OCI-LY7 (cell line): ENCODE results near the gene PTDSS2. TPM values are rescaled to one million over a fixed set of nuclear protein-coding genes. Genes with fewer than 3 reads are reported as not detected.

Source experiments
- BruUV-seq: library from RNA; stranded (reverse); fragments of 400-500 nt; replicated peaks from 2 replicates; lab custom pipeline; 2021; lab: Mats Ljungman, UMichigan
- CTCF ChIA-PET: fragments of 300-600 bp; sonication (Branson Sonifier 250); formaldehyde crosslinking; loops from one replicate; lab custom pipeline; 2022; ENCODE audit warnings: antibody characterized with exemption; ENCODE audit not compliant: unreplicated experiment; lab: Charles Lee
- POLR2A ChIA-PET: fragments of 300-600 bp; sonication (Branson Sonifier 250); formaldehyde crosslinking; loops from one replicate; lab custom pipeline; 2022; ENCODE audit warnings: antibody characterized with exemption; lab: Charles Lee
- DNase-seq: peaks from one replicate; pipeline ENCODE4 v3.0.0-alpha.2; 2015; ENCODE audit warnings: low spot score
- H2AFZ ChIP-seq: fragments of 200-600 bp; sonication (generic), shearing (Covaris generic); 2 replicates; pipeline ENCODE4 v1.6.1; 2014; ENCODE audit warnings: mild to moderate bottlenecking, antibody characterized with exemption, low read length, moderate library complexity
- H3K27ac ChIP-seq: fragments of 200-600 bp; sonication (generic); 2 replicates; pipeline ENCODE4 v1.5.1; 2014; ENCODE audit warnings: mixed run types, low read depth, mild to moderate bottlenecking, moderate library complexity, low read length, inconsistent platforms; ENCODE audit not compliant: poor library complexity, severe bottlenecking
- H3K36me3 ChIP-seq: fragments of 200-600 bp; sonication (generic); 2 replicates; pipeline ENCODE4 v1.6.1; 2014; ENCODE audit warnings: mild to moderate bottlenecking, antibody characterized with exemption, low read length, moderate library complexity, mixed read lengths; ENCODE audit not compliant: insufficient read depth
- H3K4me1 ChIP-seq: fragments of 200-600 bp; sonication (generic); 2 replicates; pipeline ENCODE4 v1.5.1; 2014; ENCODE audit warnings: mild to moderate bottlenecking, low read length; ENCODE audit not compliant: insufficient read depth, poor library complexity, severe bottlenecking
- H3K4me2 ChIP-seq: fragments of 200-600 bp; sonication (generic); 2 replicates; pipeline ENCODE4 v1.6.1; 2014; ENCODE audit warnings: mild to moderate bottlenecking, low read length
- H3K4me3 ChIP-seq: fragments of 200-600 bp; sonication (generic); 2 replicates; pipeline ENCODE4 v1.5.1; 2014; ENCODE audit warnings: mild to moderate bottlenecking, low read depth, low read length; ENCODE audit not compliant: poor library complexity, severe bottlenecking
- H3K79me2 ChIP-seq: fragments of 200-600 bp; sonication (generic); 2 replicates; pipeline ENCODE4 v1.6.1; 2016; ENCODE audit warnings: low read depth, mild to moderate bottlenecking, low read length, moderate library complexity, mixed read lengths; ENCODE audit not compliant: insufficient read depth
- H3K9me2 ChIP-seq: fragments of 200-600 bp; sonication (generic); 2 replicates; pipeline ENCODE4 v1.6.1; 2016; ENCODE audit warnings: mild to moderate bottlenecking, low read length, mixed read lengths; ENCODE audit not compliant: insufficient read depth
- H3K9me3 ChIP-seq: fragments of 200-600 bp; sonication (generic); 2 replicates; pipeline ENCODE4 v1.6.1; 2014; ENCODE audit warnings: mild to moderate bottlenecking, mixed run types, low read length, mixed read lengths
- H4K20me1 ChIP-seq: fragments of 200-600 bp; sonication (generic); 2 replicates; pipeline ENCODE4 v1.6.1; 2014; ENCODE audit warnings: mild to moderate bottlenecking, antibody characterized with exemption, low read length, moderate library complexity, mixed read lengths; ENCODE audit not compliant: insufficient read depth
- EZH2phosphoT487 ChIP-seq: fragments of 200-600 bp; sonication (generic); IDR thresholded peaks from 2 replicates; pipeline ENCODE4 v1.6.1; 2018; ENCODE audit warnings: low read depth, borderline replicate concordance, mild to moderate bottlenecking, mixed run types, antibody characterized with exemption, low read length, moderate library complexity, mixed read lengths
- intact Hi-C: fragments of 100-400 bp; cut with micrococcal nuclease; formaldehyde crosslinking; loops from one replicate; pipeline ENCODE4 v1.10.0; 2022; ENCODE audit not compliant: unreplicated experiment
- total RNA-seq, 2 experiments: library from RNA; depleted of rRNA in 1 of 2; stranded (reverse); fragments of >200 nt in 1 of 2; shearing (Covaris generic) in 1 of 2; gene quantifications; 2 replicates each; pipeline ENCODE4 v1.2.3, GENCODE V29; 2014 to 2022
- TF ChIP-seq, protein P1 (sequence below): fragments of 200-600 bp; sonication (generic); conservative IDR thresholded peaks from 2 replicates; pipeline ENCODE4 v1.5.1; 2014; ENCODE audit warnings: mild to moderate bottlenecking, antibody characterized with exemption, low read length, moderate library complexity, mixed read lengths

The PTDSS2 gene
- total RNA-seq, 2 experiments from 2014 or later = 27.8 to 32.7 TPM

DNA sequence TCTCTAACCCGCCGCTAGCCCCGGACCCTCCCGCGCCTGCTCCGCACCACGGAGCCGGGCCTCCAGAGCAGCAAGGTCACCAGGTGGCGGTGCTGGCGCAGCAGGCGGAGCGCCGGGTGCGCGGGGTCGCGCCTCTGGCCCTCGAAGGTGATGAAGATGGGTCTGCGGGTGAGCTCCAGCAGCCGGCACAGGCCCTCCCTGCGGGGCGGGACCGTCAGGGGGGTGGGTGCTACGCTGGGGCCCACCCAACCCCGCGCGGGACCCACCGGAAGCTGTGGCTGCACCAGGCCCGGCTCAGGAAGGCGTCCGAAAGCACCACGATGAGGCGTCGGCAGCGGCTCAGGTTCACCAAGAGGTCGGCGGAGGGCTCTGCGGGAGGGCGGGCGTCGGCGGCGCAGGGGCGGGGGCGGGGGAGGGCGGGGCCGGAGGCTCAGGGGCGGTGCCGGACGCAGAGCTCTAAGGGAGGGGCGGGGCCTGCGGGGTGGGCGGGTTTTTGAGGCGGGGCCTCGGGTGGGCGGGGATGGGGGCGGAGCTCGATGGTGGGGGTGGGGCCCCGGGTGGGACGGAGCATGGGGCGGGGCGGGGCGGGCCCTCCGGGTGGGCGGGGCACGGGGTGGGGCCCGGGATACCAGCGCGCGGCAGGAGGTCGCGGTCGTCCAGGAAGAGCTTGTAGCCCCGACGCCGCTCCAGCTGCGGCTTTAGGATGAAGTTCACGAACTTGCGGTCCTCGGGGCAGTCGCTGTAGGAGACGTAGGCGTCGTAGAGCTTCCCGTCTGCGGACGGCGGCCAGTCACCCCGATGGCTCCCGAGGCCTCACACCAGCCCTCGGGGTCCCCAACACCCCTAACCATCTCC is 43.1 kb upstream of the PTDSS2 start:
- H3K4me3 ChIP-seq = peak overlapping the region; percentile 73
- peak overlapping the region; percentile 74 for H3K27ac ChIP-seq
- H3K36me3 ChIP-seq = no peaks in the 10 kb centered on the region
- H3K79me2 ChIP-seq = no peaks in the 10 kb centered on the region
- peak overlapping the region; percentile 95 for H3K4me2 ChIP-seq
- H3K4me1 ChIP-seq = peaks cover 11% of the 10 kb centered on the region
- H3K9me2 ChIP-seq = no peaks in the 10 kb centered on the region
- no peaks in the 10 kb centered on the region for H4K20me1 ChIP-seq
- intact Hi-C loops = loop anchor here (1.0 to 5.0 kb wide), 2 partner anchors 41 to 100 kb away; partner anchors contain the start of gene RNH1
- no peak for TF ChIP-seq EZH2phosphoT487
- TF ChIP-seq, protein P1, sequence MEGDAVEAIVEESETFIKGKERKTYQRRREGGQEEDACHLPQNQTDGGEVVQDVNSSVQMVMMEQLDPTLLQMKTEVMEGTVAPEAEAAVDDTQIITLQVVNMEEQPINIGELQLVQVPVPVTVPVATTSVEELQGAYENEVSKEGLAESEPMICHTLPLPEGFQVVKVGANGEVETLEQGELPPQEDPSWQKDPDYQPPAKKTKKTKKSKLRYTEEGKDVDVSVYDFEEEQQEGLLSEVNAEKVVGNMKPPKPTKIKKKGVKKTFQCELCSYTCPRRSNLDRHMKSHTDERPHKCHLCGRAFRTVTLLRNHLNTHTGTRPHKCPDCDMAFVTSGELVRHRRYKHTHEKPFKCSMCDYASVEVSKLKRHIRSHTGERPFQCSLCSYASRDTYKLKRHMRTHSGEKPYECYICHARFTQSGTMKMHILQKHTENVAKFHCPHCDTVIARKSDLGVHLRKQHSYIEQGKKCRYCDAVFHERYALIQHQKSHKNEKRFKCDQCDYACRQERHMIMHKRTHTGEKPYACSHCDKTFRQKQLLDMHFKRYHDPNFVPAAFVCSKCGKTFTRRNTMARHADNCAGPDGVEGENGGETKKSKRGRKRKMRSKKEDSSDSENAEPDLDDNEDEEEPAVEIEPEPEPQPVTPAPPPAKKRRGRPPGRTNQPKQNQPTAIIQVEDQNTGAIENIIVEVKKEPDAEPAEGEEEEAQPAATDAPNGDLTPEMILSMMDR = peak; percentile 62
- peak overlapping the region; percentile 81; the same call in 1 of the 2 replicates for H2AFZ ChIP-seq
- DNase-seq = peak; percentile 94
- no TSS peak for BruUV-seq
- H3K9me3 ChIP-seq = no peaks in the 10 kb centered on the region
- ChIA-PET POLR2A (interaction anchor here (0.5 to 1.3 kb wide), 10 partner anchors 19 to 200 kb away, joined by 3 to 10 read pairs (median 3); partner anchors contain the start of genes BET1L, PTDSS2 and RIC8A), CTCF (interaction anchor here (0.6 to 2.0 kb wide), 5 partner anchors 24 to 138 kb away, joined by 3 to 14 read pairs (median 5); partner anchors contain the start of gene PTDSS2)

- H3K9me2 ChIP-seq = no peaks in the 10 kb centered on the region
- intact Hi-C loops = loop anchor here (1.0 to 5.0 kb wide), 2 partner anchors 41 to 100 kb away; partner anchors contain the start of gene RNH1
- no peak overlapping the region for H3K4me3 ChIP-seq
- peaks cover 11% of the 10 kb centered on the region for H3K4me1 ChIP-seq
- DNase-seq = no peak
- no peak overlapping the region for H3K27ac ChIP-seq
- H2AFZ ChIP-seq = no peak overlapping the region
- H3K79me2 ChIP-seq = no peaks in the 10 kb centered on the region
- POLR2A ChIA-PET = interaction anchor here (0.5 to 1.3 kb wide), 6 partner anchors 20 to 201 kb away, joined by 3 to 10 read pairs (median 6); partner anchors contain the start of genes BET1L, PTDSS2 and RIC8A
- H4K20me1 ChIP-seq = no peaks in the 10 kb centered on the region
- peak overlapping the region; percentile 28; the same call in 1 of the 2 replicates for H3K4me2 ChIP-seq
- CTCF ChIA-PET = interaction anchor here (0.7 to 2.0 kb wide), 4 partner anchors 25 to 87 kb away, joined by 3 to 14 read pairs (median 9); partner anchors contain the start of gene PTDSS2
- no peaks in the 10 kb centered on the region for H3K9me3 ChIP-seq
- TF ChIP-seq, protein P1 = no peak
- no peak for TF ChIP-seq EZH2phosphoT487
- no peaks in the 10 kb centered on the region for H3K36me3 ChIP-seq
- no TSS peak for BruUV-seq
Observed at GRCh38 chr11:407651-408123, 42.4 kb upstream of the PTDSS2 start.
